Endothelial cell of umbilical vein (primary cell): ENCODE data around the gene SSX2IP. TPM values are rescaled to one million over a fixed set of nuclear protein-coding genes. Genes with fewer than 3 reads are reported as not detected.

Experiments
- BruUV-seq: library from RNA; stranded (reverse); fragments of 400-500 nt; replicated peaks from 2 replicates; lab custom pipeline; 2021; lab: Mats Ljungman, UMichigan
- CTCF ChIA-PET: fragments of 300-600, 350-600 bp; sonication (Branson Sonifier 250); formaldehyde crosslinking; loops from one replicate; lab custom pipeline; 2021; ENCODE audit warnings: antibody characterized with exemption, inconsistent platforms; lab: Charles Lee
- POLR2A ChIA-PET: fragments of 300-600, 350-600 bp; sonication (Branson Sonifier 250); formaldehyde crosslinking; loops from one replicate; lab custom pipeline; 2021; ENCODE audit warnings: antibody characterized with exemption, inconsistent platforms; lab: Charles Lee
- DNase-seq: peaks from one replicate; pipeline ENCODE4 v3.0.0-alpha.2; 2011; ENCODE audit warnings: low read depth, low spot score
- FAIRE-seq: peaks from 2 replicates; lab custom pipeline; 2011; peaks lifted over from hg19 to GRCh38; lab: Jason Lieb, UNC
- H2AFZ ChIP-seq: 2 replicates; pipeline ENCODE4 v1.6.0; 2012; ENCODE audit warnings: low read depth, low read length, control low read depth, inconsistent platforms
- H3K27ac ChIP-seq: 2 replicates; pipeline ENCODE4 v1.5.1; 2011; ENCODE audit warnings: low read depth, mild to moderate bottlenecking, control low read depth, low read length, moderate library complexity; ENCODE audit not compliant: insufficient read depth
- H3K27me3 ChIP-seq, 2 experiments: 2 replicates each; pipeline versions ENCODE4 v1.6.0 to v1.6.1; 2011; ENCODE audit warnings: low read length in 2 of 2, mixed read lengths in 1 of 2; ENCODE audit not compliant: control insufficient read depth in 2 of 2, insufficient read depth in 2 of 2
- H3K36me3 ChIP-seq, 2 experiments: 2 replicates in 1 of 2; 3 replicates in 1 of 2; pipeline ENCODE4 v1.5.1; 2011; ENCODE audit warnings: low read length in 2 of 2, mild to moderate bottlenecking in 1 of 2, moderate library complexity in 1 of 2; ENCODE audit not compliant: control insufficient read depth in 2 of 2, insufficient read depth in 2 of 2; ENCODE audit errors: extremely low read depth in 1 of 2
- H3K4me1 ChIP-seq: 3 replicates; pipeline ENCODE4 v1.5.1; 2011; ENCODE audit warnings: mild to moderate bottlenecking, low read length; ENCODE audit not compliant: control insufficient read depth, insufficient read depth; ENCODE audit errors: extremely low read depth
- H3K4me2 ChIP-seq: 2 replicates; pipeline ENCODE4 v1.6.1; 2011; ENCODE audit warnings: low read length, control low read depth, mixed read lengths; ENCODE audit not compliant: insufficient read depth
- H3K4me3 ChIP-seq, 3 experiments: fragments of 200-600 bp in 1 of 3; sonication (generic), shearing (Covaris generic) in 1 of 3; replicated peaks in 1 of 3; 2 replicates each; pipeline ENCODE4 v1.5.1; 2011 to 2016; ENCODE audit warnings: control low read depth in 3 of 3, low read length in 3 of 3, mild to moderate bottlenecking in 2 of 3, inconsistent platforms in 1 of 3, low read depth in 1 of 3, moderate library complexity in 1 of 3; ENCODE audit not compliant: insufficient read depth in 1 of 3
- H3K79me2 ChIP-seq: 2 replicates; pipeline ENCODE4 v1.6.0; 2012; ENCODE audit warnings: low read length, inconsistent platforms; ENCODE audit not compliant: control insufficient read depth, insufficient read depth
- H3K9ac ChIP-seq: replicated peaks from 2 replicates; pipeline ENCODE3; 2011; ENCODE audit warnings: low read length, control low read depth; ENCODE audit not compliant: insufficient read depth; ENCODE audit errors: extremely low read depth
- H3K9me1 ChIP-seq: replicated peaks from 3 replicates; pipeline ENCODE4 v1.6.0; 2011; ENCODE audit warnings: mild to moderate bottlenecking, low read length; ENCODE audit not compliant: control insufficient read depth, insufficient read depth; ENCODE audit errors: extremely low read depth
- H3K9me3 ChIP-seq: replicated peaks from 2 replicates; pipeline ENCODE4 v1.5.1; 2012; ENCODE audit warnings: low read length, inconsistent platforms; ENCODE audit not compliant: control insufficient read depth, insufficient read depth
- H4K20me1 ChIP-seq: replicated peaks from 2 replicates; pipeline ENCODE3; 2011; ENCODE audit warnings: mild to moderate bottlenecking, low read length; ENCODE audit not compliant: control insufficient read depth, insufficient read depth; ENCODE audit errors: extremely low read depth
- CTCF ChIP-seq, 2 donors: IDR thresholded peaks; 1 replicate in 1 of 2; 2 replicates in 1 of 2; pipeline ENCODE4 v1.5.1; 2011; ENCODE audit warnings: low read length in 2 of 2, mild to moderate bottlenecking in 2 of 2, moderate library complexity in 2 of 2, control low read depth in 1 of 2, inconsistent platforms in 1 of 2, low read depth in 1 of 2; ENCODE audit not compliant: insufficient read depth in 1 of 2; ENCODE audit errors: extremely low read depth in 1 of 2
- EZH2 ChIP-seq: IDR thresholded peaks from 2 replicates; pipeline ENCODE4 v1.6.1; 2012; ENCODE audit warnings: borderline replicate concordance, low read depth, mild to moderate bottlenecking, moderate library complexity, low read length, inconsistent platforms; ENCODE audit not compliant: severe bottlenecking
- FOS ChIP-seq: IDR thresholded peaks from 2 replicates; pipeline ENCODE4 v1.6.1; 2011; ENCODE audit warnings: mild to moderate bottlenecking, low read length, moderate library complexity, borderline replicate concordance; ENCODE audit not compliant: insufficient read depth
- GATA2 ChIP-seq: IDR thresholded peaks from 2 replicates; pipeline ENCODE4 v1.7.0; 2011; ENCODE audit warnings: low read depth, mild to moderate bottlenecking, moderate library complexity, mixed read lengths, low read length; ENCODE audit not compliant: insufficient read length, insufficient read depth
- JUN ChIP-seq: IDR thresholded peaks from 2 replicates; pipeline ENCODE4 v1.6.1; 2011; ENCODE audit warnings: borderline replicate concordance, low read depth; ENCODE audit not compliant: insufficient read length, insufficient read depth
- MYC ChIP-seq: IDR thresholded peaks from one replicate; pipeline ENCODE4 v1.6.1; 2011; ENCODE audit warnings: mild to moderate bottlenecking, low read depth, low read length
- POLR2A ChIP-seq: IDR thresholded peaks from 2 replicates; pipeline ENCODE4 v1.6.1; 2012; ENCODE audit warnings: low read depth, mild to moderate bottlenecking, control low read depth, low read length
- POLR2AphosphoS5 ChIP-seq: IDR thresholded peaks from 2 replicates; pipeline ENCODE4 v1.6.1; 2012; ENCODE audit warnings: low read depth, mild to moderate bottlenecking, control low read depth, low read length, moderate library complexity; ENCODE audit not compliant: insufficient read depth
- dilution Hi-C: fragments of 300-500 bp; cut with MboI; formaldehyde crosslinking; loops from one replicate; pipeline ENCODE4 v1.15.0; 2019; ENCODE audit warnings: low sequenced_read_pairs; ENCODE audit not compliant: extremely low pct_ligation_motif_present
- intact Hi-C: fragments of 100-400 bp; cut with micrococcal nuclease; formaldehyde crosslinking; loops from one replicate; pipeline ENCODE4 v1.10.0; 2022
- polyA plus RNA-seq, 4 experiments: library from polyadenylated mRNA; depleted of rRNA in 3 of 4; stranded (reverse) in 3 of 4; unstranded in 1 of 4; fragments of >200 nt; gene quantifications; 2 replicates each; pipeline versions ENCODE4 v1.2.1 to v1.2.3, GENCODE V29; 2011 to 2012; ENCODE audit warnings: missing spikeins in 1 of 4
- total RNA-seq: library from RNA; stranded (reverse); gene quantifications from 2 replicates; pipeline ENCODE4 v1.2.3, GENCODE V29; 2021
- TF ChIP-seq, protein P1 (sequence below): IDR thresholded peaks from 2 replicates; pipeline ENCODE4 v1.6.1; 2011; ENCODE audit not compliant: insufficient read depth, insufficient read length

The SSX2IP gene
- total and polyA plus RNA-seq, 2 donors (not counting 3 experiments of a cell fraction or from before 2014, with no cell fraction given) = 0.77 to 8.4 TPM

GRCh38 chr1:84605157-84605556, 85.1 kb downstream of the SSX2IP start:
- POLR2A ChIA-PET = interaction anchor here (2.5 kb wide), 1 partner anchor 32 kb away, joined by 19 read pairs; the partner anchor contains the start of gene CTBS
- H3K79me2 ChIP-seq = no peaks in the 10 kb centered on the region
- no peak overlapping the region for H3K9ac ChIP-seq
- intact Hi-C loops = loop anchor here (2.0 kb wide), 2 partner anchors 172 to 358 kb away; no protein-coding TSS in a partner anchor
- no peak overlapping the region for H2AFZ ChIP-seq
- H3K4me3 ChIP-seq = no peak overlapping the region
- no peaks in the 10 kb centered on the region for H4K20me1 ChIP-seq
- H3K9me3 ChIP-seq = peaks cover 2% of the 10 kb centered on the region
- H3K27ac ChIP-seq = no peak overlapping the region
- no peaks in the 10 kb centered on the region for H3K9me1 ChIP-seq
- FAIRE-seq (no peak), DNase-seq (no peak)
- H3K4me1 ChIP-seq = peaks cover 23% of the 10 kb centered on the region
- TF ChIP-seq CTCF (IDR thresholded peaks at IDR 0.05; ENCODE audit: extremely low read depth in 1 of 2, insufficient read depth in 1 of 2, low read depth in 1 of 2, low read length in 2 of 2) (no peak), MYC (no peak), FOS (no peak), GATA2 (no peak), POLR2A (no peak), JUN (no peak), POLR2AphosphoS5 (no peak), EZH2 (no peak)
- TF ChIP-seq, protein P1, sequence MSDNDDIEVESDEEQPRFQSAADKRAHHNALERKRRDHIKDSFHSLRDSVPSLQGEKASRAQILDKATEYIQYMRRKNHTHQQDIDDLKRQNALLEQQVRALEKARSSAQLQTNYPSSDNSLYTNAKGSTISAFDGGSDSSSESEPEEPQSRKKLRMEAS = no peak
- H3K27me3 ChIP-seq = no peaks in the 10 kb centered on the region
- H3K36me3 ChIP-seq = no peaks in the 10 kb centered on the region
- no peak overlapping the region for H3K4me2 ChIP-seq
- CTCF ChIA-PET = interaction anchor here (0.6 to 7.2 kb wide), 44 partner anchors 9 to 708 kb away, joined by 3 to 124 read pairs (median 4); partner anchors contain the start of genes CTBS, GNG5, PRKACB and SPATA1
- dilution Hi-C loops = loop anchor here (25.0 kb wide), 1 partner anchor 168 kb away; no protein-coding TSS in a partner anchor
- no TSS peak for BruUV-seq
